Esophagus muscularis mucosa (tissue), 3 donors: ENCODE data around the gene CNGB1.

ENCODE experiments used
- CTCF ChIP-seq, 3 experiments: fragments of 200-600 bp in 2 of 3; fragments of 450-650 bp in 1 of 3; sonication (generic) in 2 of 3; IDR thresholded peaks; one replicate each; pipeline ENCODE4 v1.5.1; 2017 to 2019; ENCODE audit warnings: antibody characterized with exemption in 3 of 3, mild to moderate bottlenecking in 2 of 3, moderate library complexity in 1 of 3
- POLR2AphosphoS5 ChIP-seq, 2 donors: sonication (generic); formaldehyde crosslinking; IDR thresholded peaks; one replicate each; pipeline ENCODE4 v1.6.1; 2017; ENCODE audit warnings: antibody characterized with exemption in 2 of 2

GRCh38 chr16:57952909-57953308, 18.0 kb downstream of the CNGB1 start:
- TF ChIP-seq CTCF (IDR thresholded peaks at IDR 0.05): no peak
- TF ChIP-seq POLR2AphosphoS5 (IDR thresholded peaks at IDR 0.05): no peak
